GM12801 (cell line): Measurements from ENCODE around the gene TCERG1L.

Experiments
- CTCF ChIP-seq: IDR thresholded peaks from one replicate; pipeline ENCODE4 v1.5.1; 2011; ENCODE audit warnings: control low read depth; ENCODE audit not compliant: insufficient read length; ENCODE audit errors: extremely low read depth

The TCERG1L gene

GRCh38 chr10:131062621-131063260 is 248.8 kb downstream of the TCERG1L start:
- TF ChIP-seq CTCF: no peak

GRCh38 chr10:131061216-131061615 is 250.3 kb downstream of the TCERG1L start:
- TF ChIP-seq CTCF: no peak

- no peak for TF ChIP-seq CTCF
Observed at GRCh38 chr10:131059881-131060280, 251.6 kb downstream of the TCERG1L start.

- no peak for TF ChIP-seq CTCF
Observed at GRCh38 chr10:131058799-131059198, 252.7 kb downstream of the TCERG1L start.

GRCh38 chr10:131056781-131057180 is 254.7 kb downstream of the TCERG1L start:
- TF ChIP-seq CTCF: no peak

GRCh38 chr10:131056091-131056579 is 255.4 kb downstream of the TCERG1L start:
- no peak for TF ChIP-seq CTCF

- TF ChIP-seq CTCF: no peak
Observed at GRCh38 chr10:131055437-131055836, 256.1 kb downstream of the TCERG1L start.
